Progenitor cell of endocrine pancreas (in vitro differentiated cells): ENCODE data around the gene SMARCA4. TPM values are rescaled to one million over a fixed set of nuclear protein-coding genes. Genes with fewer than 3 reads are reported as not detected.

Experiments used
- DNase-seq: peaks from one replicate; pipeline ENCODE4 v3.0.0; 2021; ENCODE audit warnings: low spot score; ENCODE audit not compliant: unreplicated experiment
- H3K27ac Mint-ChIP-seq: 2 replicates; pipeline ENCODE4 v1.8.0; 2021; ENCODE audit warnings: mild to moderate bottlenecking, moderate library complexity, mixed read lengths
- H3K27me3 Mint-ChIP-seq: 2 replicates; pipeline ENCODE4 v1.8.0; 2021; ENCODE audit warnings: mixed read lengths
- H3K36me3 Mint-ChIP-seq: 2 replicates; pipeline ENCODE4 v1.8.0; 2022; ENCODE audit warnings: mixed read lengths; ENCODE audit not compliant: insufficient read depth
- H3K4me1 Mint-ChIP-seq: 2 replicates; pipeline ENCODE4 v1.8.0; 2021; ENCODE audit warnings: low read depth, mixed read lengths
- H3K4me3 Mint-ChIP-seq: 2 replicates; pipeline ENCODE4 v1.8.0; 2021; ENCODE audit warnings: low read depth, mild to moderate bottlenecking, moderate library complexity, mixed read lengths
- H3K9me3 Mint-ChIP-seq: 2 replicates; pipeline ENCODE4 v1.8.0; 2021; ENCODE audit warnings: low read depth, mixed read lengths
- total RNA-seq: library from RNA; stranded (reverse); gene quantifications from 2 replicates; pipeline ENCODE4 v1.2.1, GENCODE V29; 2021
- TF ChIP-seq, protein P1 (sequence below): fragments of 200-600 bp; sonication (generic); IDR thresholded peaks from one replicate; pipeline ENCODE4 v1.5.0; 2021; ENCODE audit warnings: antibody characterized with exemption, mild to moderate bottlenecking; ENCODE audit not compliant: unreplicated experiment

The SMARCA4 gene
- total RNA-seq, 1 donor from 2014 or later = 334 TPM

DNA sequence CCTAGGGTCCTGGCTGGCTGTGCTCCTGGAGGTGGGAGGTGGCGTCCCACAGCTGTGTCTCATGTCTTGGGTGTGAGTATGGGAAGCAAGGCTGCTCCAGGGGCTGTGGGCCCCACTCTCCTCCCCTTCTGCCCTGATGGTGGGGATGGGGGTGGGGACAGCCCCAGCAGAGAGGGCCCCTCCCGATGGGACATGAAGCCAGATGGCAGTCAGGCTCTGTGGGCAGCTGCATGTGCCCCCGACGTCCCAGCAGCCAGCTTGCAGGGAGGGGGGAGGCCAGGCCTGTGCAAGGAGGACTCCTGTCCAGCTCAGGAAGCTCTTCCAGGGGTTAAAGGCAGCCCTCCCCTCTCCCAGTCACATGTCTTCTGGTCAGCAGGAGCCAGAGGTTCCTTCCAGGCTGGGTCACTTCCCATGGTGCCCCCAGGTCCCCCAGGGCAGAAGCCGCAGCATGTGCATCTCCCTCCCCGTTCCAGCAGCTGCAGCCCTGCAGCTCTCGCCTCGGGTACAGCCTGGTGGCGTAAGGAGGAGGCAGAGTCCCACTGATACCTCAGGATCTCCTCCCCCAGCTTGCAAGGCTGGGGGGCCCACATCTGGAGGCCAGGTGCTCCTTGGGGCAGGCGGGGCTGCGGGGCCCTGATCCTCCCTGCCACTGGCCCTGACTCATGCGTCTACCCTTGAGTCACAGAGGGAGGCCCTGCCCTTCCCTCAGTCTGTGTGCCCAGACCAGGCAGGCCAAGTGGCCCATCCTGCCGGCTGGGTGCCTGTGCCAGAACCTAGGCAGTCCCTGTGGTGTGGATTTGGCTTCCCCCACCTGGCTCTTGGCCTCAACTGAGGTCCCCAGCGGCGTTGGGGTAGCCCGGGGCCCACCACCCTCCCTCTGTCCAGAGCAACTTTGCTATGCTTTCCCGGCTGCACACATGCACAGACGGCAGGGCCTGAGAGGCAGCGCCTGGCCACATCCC lies 45.4 kb upstream of the SMARCA4 start:
- Mint-ChIP-seq H3K27me3 (no peaks in the 10 kb centered on the region), H3K36me3 (peaks cover 7% of the 10 kb centered on the region), H3K4me1 (no peaks in the 10 kb centered on the region), H3K27ac (no peak overlapping the region), H3K9me3 (no peaks in the 10 kb centered on the region), H3K4me3 (no peak overlapping the region)
- TF ChIP-seq, protein P1, sequence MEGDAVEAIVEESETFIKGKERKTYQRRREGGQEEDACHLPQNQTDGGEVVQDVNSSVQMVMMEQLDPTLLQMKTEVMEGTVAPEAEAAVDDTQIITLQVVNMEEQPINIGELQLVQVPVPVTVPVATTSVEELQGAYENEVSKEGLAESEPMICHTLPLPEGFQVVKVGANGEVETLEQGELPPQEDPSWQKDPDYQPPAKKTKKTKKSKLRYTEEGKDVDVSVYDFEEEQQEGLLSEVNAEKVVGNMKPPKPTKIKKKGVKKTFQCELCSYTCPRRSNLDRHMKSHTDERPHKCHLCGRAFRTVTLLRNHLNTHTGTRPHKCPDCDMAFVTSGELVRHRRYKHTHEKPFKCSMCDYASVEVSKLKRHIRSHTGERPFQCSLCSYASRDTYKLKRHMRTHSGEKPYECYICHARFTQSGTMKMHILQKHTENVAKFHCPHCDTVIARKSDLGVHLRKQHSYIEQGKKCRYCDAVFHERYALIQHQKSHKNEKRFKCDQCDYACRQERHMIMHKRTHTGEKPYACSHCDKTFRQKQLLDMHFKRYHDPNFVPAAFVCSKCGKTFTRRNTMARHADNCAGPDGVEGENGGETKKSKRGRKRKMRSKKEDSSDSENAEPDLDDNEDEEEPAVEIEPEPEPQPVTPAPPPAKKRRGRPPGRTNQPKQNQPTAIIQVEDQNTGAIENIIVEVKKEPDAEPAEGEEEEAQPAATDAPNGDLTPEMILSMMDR = no peak
- no peak for DNase-seq

DNA sequence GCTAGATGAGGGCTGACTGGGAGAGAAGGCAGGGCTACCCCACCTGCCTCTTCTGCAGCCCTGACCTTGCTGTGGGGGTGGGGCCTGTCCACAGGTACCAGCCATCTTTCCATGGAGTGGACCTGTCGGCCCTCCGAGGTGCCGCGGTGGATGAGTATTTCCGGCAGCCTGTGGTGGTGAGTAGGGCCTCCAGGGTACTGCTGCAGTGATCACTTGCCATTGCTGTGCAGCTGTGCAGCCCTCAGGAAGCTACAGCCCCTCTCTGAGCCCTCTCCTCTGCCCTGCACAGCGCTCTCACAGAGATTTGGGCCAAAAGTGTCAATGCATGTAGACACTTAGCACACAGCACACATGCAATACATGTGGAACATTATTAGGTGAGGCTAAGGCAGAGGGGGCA lies 44.2 kb upstream of the SMARCA4 start:
- no peak for DNase-seq
- H3K27me3 Mint-ChIP-seq = no peaks in the 10 kb centered on the region

DNA sequence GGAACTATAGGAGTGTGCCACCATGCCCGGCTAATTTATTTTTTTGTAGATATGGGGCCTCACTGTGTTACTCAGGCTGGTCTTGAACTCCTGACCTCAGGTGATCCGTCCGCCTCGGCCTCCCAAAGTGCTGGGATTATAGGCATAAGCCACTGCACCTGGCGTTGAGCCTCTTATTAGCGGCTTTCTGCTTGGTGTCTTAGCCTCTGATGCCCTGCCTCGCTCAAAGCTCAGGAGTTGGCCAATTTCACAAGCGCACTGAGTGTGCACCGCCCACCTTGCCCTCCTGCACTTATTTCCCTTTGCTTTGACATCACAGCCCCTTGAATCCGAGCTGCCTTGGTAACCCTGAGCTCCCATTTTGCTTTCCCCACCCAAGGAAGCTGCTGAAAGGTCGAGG lies 42.5 kb upstream of the SMARCA4 start:
- no peaks in the 10 kb centered on the region for H3K4me1 Mint-ChIP-seq
- H3K27ac Mint-ChIP-seq = no peak overlapping the region
- no peaks in the 10 kb centered on the region for H3K27me3 Mint-ChIP-seq
- TF ChIP-seq, protein P1 = no peak
- H3K4me3 Mint-ChIP-seq = no peak overlapping the region
- peaks cover 6% of the 10 kb centered on the region for H3K36me3 Mint-ChIP-seq
- H3K9me3 Mint-ChIP-seq = no peaks in the 10 kb centered on the region
- DNase-seq = no peak

More for the DNA sequence above, 44.2 kb upstream of the SMARCA4 start:
- TF ChIP-seq, protein P1 = no peak
- Mint-ChIP-seq H3K27ac (no peak overlapping the region), H3K4me3 (no peak overlapping the region), H3K9me3 (no peaks in the 10 kb centered on the region), H3K36me3 (peaks cover 7% of the 10 kb centered on the region), H3K4me1 (no peaks in the 10 kb centered on the region)

DNA sequence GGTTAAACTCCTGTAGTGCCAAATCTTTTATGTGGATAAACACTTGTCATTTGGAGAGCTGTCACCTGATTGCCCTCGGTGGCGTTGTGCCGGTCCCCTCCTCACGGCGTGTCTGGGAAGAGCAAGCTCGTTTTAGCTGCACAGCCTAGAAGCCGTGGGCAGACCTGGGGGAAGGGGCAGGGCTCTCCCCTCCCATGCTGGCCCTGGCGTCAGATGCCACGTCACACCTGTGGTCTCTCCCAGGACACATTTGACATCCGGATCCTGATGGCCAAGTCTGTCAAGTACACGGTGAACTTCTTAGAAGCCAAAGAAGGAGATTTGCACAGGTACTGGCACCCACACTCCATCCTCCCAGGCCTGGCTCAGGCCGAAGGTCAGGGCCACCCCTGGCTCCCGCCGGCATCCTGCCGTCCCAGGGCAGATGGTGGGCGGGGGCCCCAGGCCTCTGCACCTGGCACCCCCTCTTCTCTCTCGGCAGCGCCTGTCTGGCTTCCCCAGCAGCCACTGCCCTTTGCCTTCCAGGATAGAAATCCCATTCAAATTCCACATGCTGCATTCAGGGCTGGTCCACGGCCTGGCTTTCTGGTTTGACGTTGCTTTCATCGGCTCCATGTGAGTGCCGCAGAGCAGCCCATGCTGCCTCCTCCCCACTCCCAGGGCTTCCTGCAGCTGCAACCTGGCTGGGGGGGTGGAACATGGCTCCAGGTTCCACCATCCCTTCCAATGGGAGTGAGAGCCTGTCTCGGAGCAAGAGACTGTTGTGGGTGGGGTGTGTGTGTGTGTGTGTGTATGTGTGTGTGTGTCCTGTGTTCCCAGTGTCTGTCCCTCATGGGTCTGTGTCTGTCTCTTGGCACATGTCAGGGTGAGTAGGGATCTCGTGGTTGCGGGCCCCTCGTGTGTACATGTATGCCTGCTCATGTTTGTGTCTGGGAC lies 41.2 kb upstream of the SMARCA4 start:
- TF ChIP-seq, protein P1 = no peak
- Mint-ChIP-seq H3K9me3 (no peaks in the 10 kb centered on the region), H3K36me3 (peaks cover 6% of the 10 kb centered on the region), H3K27ac (no peak overlapping the region), H3K27me3 (no peaks in the 10 kb centered on the region), H3K4me1 (no peaks in the 10 kb centered on the region), H3K4me3 (no peak overlapping the region)
- no peak for DNase-seq

DNA sequence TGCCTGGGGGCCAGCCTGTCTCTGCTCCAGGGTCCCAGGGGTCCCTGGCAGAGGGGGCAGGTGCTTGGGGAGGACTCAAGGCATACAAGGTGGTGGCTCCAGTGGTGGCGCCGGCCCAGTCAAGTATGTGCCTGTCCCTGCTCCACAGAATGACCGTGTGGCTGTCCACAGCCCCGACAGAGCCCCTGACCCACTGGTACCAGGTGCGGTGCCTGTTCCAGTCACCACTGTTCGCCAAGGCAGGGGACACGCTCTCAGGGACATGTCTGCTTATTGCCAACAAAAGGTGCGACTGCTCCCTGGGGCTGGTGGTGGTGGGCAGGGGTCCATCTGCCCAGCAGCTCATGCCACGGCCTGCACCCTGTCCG lies 40.6 kb upstream of the SMARCA4 start:
- no peak for DNase-seq
- TF ChIP-seq, protein P1 = no peak
- no peak overlapping the region for H3K4me3 Mint-ChIP-seq
- no peaks in the 10 kb centered on the region for H3K4me1 Mint-ChIP-seq
- H3K36me3 Mint-ChIP-seq = peaks cover 8% of the 10 kb centered on the region
- H3K9me3 Mint-ChIP-seq = no peaks in the 10 kb centered on the region
- no peaks in the 10 kb centered on the region for H3K27me3 Mint-ChIP-seq
- H3K27ac Mint-ChIP-seq = no peak overlapping the region
